ENCODE measurements around the gene SERGEF.

The SERGEF gene

DNA sequence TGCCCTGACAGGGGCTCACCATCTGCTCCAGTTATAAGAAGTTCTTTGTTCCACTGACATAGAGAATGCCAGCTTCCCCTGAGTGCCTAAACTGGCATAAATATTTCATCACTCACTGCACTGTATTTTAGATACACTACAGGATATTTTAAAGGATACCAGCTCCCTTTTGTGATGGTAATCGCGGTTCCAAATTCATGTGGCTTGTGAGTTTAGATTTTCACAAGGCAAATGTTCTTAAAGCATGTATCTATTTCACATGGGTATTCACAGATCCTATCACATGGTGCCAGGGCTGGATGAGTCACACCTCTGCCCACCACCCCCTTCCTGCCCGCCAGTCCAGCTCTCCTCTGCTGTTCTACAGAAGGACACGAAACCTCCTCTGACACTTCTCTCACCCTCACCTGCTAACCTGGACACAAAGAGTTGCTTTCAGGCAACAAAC is 172.7 kb downstream of the SERGEF start:
- H2AFZ ChIP-seq (ENCODE audit: low read length) = no peak overlapping the region
- H3K9ac ChIP-seq (ENCODE audit: low read length) = no peak overlapping the region
- H4K20me1 ChIP-seq (ENCODE audit: insufficient read depth, low read length) = no peaks in the 10 kb centered on the region
- DNase-seq = no peak
- no peaks in the 10 kb centered on the region for H3K79me2 ChIP-seq (ENCODE audit: low read length)
- peak overlapping the region; percentile 46; the same call in 1 of the 2 replicates for H3K27ac ChIP-seq (ENCODE audit: low read length)
- no peak for TF ChIP-seq EZH2 (optimal IDR thresholded peaks at IDR 0.05; ENCODE audit: low read depth, low read length)
- no peak for TF ChIP-seq EZH2phosphoT487 (IDR thresholded peaks at IDR 0.05; ENCODE audit: low read length)
- TF ChIP-seq, protein P1, sequence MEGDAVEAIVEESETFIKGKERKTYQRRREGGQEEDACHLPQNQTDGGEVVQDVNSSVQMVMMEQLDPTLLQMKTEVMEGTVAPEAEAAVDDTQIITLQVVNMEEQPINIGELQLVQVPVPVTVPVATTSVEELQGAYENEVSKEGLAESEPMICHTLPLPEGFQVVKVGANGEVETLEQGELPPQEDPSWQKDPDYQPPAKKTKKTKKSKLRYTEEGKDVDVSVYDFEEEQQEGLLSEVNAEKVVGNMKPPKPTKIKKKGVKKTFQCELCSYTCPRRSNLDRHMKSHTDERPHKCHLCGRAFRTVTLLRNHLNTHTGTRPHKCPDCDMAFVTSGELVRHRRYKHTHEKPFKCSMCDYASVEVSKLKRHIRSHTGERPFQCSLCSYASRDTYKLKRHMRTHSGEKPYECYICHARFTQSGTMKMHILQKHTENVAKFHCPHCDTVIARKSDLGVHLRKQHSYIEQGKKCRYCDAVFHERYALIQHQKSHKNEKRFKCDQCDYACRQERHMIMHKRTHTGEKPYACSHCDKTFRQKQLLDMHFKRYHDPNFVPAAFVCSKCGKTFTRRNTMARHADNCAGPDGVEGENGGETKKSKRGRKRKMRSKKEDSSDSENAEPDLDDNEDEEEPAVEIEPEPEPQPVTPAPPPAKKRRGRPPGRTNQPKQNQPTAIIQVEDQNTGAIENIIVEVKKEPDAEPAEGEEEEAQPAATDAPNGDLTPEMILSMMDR (IDR thresholded peaks at IDR 0.05; ENCODE audit: low read length) = no peak
- no peaks in the 10 kb centered on the region for H3K36me3 ChIP-seq (replicated peaks; ENCODE audit: insufficient read depth, low read length)
- H3F3A ChIP-seq (ENCODE audit: insufficient read depth, low read length) = no peaks in the 10 kb centered on the region
- H3K9me3 ChIP-seq (replicated peaks; ENCODE audit: insufficient read depth, low read length) = no peaks in the 10 kb centered on the region
- 0 out of 2 replicates have a peak overlapping the region, but pooled peaks have one; percentile 11 for H3K4me2 ChIP-seq (ENCODE audit: low read depth, low read length)
- no peaks in the 10 kb centered on the region for H3K9me2 ChIP-seq (replicated peaks; ENCODE audit: insufficient read depth, low read length)
- no peak overlapping the region for H3K4me3 ChIP-seq (ENCODE audit: low read length)
- peaks cover 7% of the 10 kb centered on the region; the same call in 1 of the 2 replicates for H3K4me1 ChIP-seq (ENCODE audit: low read length)
- no peaks in the 10 kb centered on the region for H3K27me3 ChIP-seq (replicated peaks; ENCODE audit: insufficient read depth, low read length)

DNA sequence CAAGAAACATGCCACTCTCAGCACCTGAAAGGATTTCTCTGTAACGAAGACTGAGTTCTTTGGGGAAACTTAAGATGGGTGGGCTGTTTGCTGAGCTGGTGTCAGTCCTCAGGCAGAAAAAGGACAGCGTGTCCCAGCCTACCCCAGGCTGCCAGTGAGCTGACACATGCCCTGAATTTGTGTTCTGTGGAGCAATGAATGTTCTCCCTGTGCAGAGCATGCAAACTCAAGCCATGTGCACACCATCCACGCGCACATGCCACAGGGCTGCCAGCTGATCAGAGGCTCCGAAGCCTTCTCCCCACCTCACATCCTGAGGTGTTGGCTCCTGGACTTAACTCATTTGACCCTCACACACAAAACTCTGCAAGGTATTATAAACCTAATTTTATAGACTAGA is 173.4 kb downstream of the SERGEF start:
- Histone ChIP-seq H3K4me3 (ENCODE audit: low read length) (no peak overlapping the region), H3F3A (ENCODE audit: insufficient read depth, low read length) (no peaks in the 10 kb centered on the region), H3K9me2 (replicated peaks; ENCODE audit: insufficient read depth, low read length) (no peaks in the 10 kb centered on the region), H3K36me3 (replicated peaks; ENCODE audit: insufficient read depth, low read length) (no peaks in the 10 kb centered on the region), H3K27me3 (replicated peaks; ENCODE audit: insufficient read depth, low read length) (no peaks in the 10 kb centered on the region), H2AFZ (ENCODE audit: low read length) (no peak overlapping the region), H3K27ac (ENCODE audit: low read length) (peak overlapping the region; percentile 46; the same call in 1 of the 2 replicates), H4K20me1 (ENCODE audit: insufficient read depth, low read length) (no peaks in the 10 kb centered on the region), H3K9me3 (replicated peaks; ENCODE audit: insufficient read depth, low read length) (no peaks in the 10 kb centered on the region), H3K79me2 (ENCODE audit: low read length) (no peaks in the 10 kb centered on the region), H3K9ac (ENCODE audit: low read length) (no peak overlapping the region), H3K4me2 (ENCODE audit: low read depth, low read length) (no peak overlapping the region), H3K4me1 (ENCODE audit: low read length) (peaks cover 7% of the 10 kb centered on the region; the same call in 1 of the 2 replicates)
- no peak for DNase-seq
- TF ChIP-seq, protein P1 (IDR thresholded peaks at IDR 0.05; ENCODE audit: low read length) = no peak
- TF ChIP-seq EZH2phosphoT487 (IDR thresholded peaks at IDR 0.05; ENCODE audit: low read length) = no peak
- TF ChIP-seq EZH2 (optimal IDR thresholded peaks at IDR 0.05; ENCODE audit: low read depth, low read length) = no peak

DNA sequence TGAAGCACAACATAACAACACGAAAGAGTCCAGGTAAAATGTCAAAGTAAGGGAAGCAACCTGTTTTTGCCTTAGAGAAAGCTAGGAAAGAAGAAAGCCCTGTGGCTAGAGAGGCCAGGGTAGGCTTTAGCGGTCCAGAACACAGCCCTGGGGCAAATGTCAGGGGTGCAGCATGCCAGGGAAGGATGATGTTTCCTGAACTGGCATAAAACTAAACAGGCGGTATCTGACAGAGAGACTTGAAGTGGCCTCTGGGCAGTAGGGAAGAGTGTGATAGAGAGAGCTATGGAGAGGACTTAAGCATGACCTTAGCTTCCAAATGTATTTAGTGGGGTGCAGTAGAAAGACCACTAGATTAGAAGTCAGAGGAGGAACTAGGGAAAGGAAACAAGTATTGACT is 174.7 kb downstream of the SERGEF start:
- Histone ChIP-seq H2AFZ (ENCODE audit: low read length) (no peak overlapping the region), H3K9me2 (replicated peaks; ENCODE audit: insufficient read depth, low read length) (no peaks in the 10 kb centered on the region), H3K36me3 (replicated peaks; ENCODE audit: insufficient read depth, low read length) (no peaks in the 10 kb centered on the region), H3K4me2 (ENCODE audit: low read depth, low read length) (no peak overlapping the region), H3K27me3 (replicated peaks; ENCODE audit: insufficient read depth, low read length) (no peaks in the 10 kb centered on the region), H3K4me1 (ENCODE audit: low read length) (peaks cover 7% of the 10 kb centered on the region; the same call in 1 of the 2 replicates), H3K4me3 (ENCODE audit: low read length) (no peak overlapping the region), H4K20me1 (ENCODE audit: insufficient read depth, low read length) (no peaks in the 10 kb centered on the region), H3K9me3 (replicated peaks; ENCODE audit: insufficient read depth, low read length) (no peaks in the 10 kb centered on the region), H3K27ac (ENCODE audit: low read length) (no peak overlapping the region), H3F3A (ENCODE audit: insufficient read depth, low read length) (no peaks in the 10 kb centered on the region), H3K9ac (ENCODE audit: low read length) (no peak overlapping the region), H3K79me2 (ENCODE audit: low read length) (no peaks in the 10 kb centered on the region)
- TF ChIP-seq EZH2phosphoT487 (IDR thresholded peaks at IDR 0.05; ENCODE audit: low read length) = no peak
- TF ChIP-seq, protein P1 (IDR thresholded peaks at IDR 0.05; ENCODE audit: low read length) = no peak
- no peak for TF ChIP-seq EZH2 (optimal IDR thresholded peaks at IDR 0.05; ENCODE audit: low read depth, low read length)
- DNase-seq = no peak
